Breast epithelium (tissue), 4 donors: ENCODE measurements around the gene PARP3. TPM values are rescaled to one million over a fixed set of nuclear protein-coding genes. Genes with fewer than 3 reads are reported as not detected.
A peak's percentile ranks its signal among the peaks of the same experiment; 100 is the strongest.

Source experiments
- DNase-seq, 2 donors: peaks; one replicate each; pipeline ENCODE4 v3.0.0-alpha.2; 2019; ENCODE audit warnings: low spot score in 2 of 2
- H3K27ac ChIP-seq, 2 donors: fragments of 200-600 bp; sonication (generic) in 1 of 2; one replicate each; pipeline ENCODE4 v1.5.1; 2016 to 2019; ENCODE audit warnings: mild to moderate bottlenecking in 1 of 2
- H3K27me3 ChIP-seq, 2 donors: fragments of 200-600 bp; sonication (generic) in 1 of 2; one replicate each; pipeline versions ENCODE4 v1.5.1 to v1.6.0; 2017 to 2019; ENCODE audit warnings: control low read depth in 1 of 2, mild to moderate bottlenecking in 1 of 2
- H3K36me3 ChIP-seq: fragments of 200-600 bp; one replicate; pipeline ENCODE4 v1.5.1; 2019
- H3K4me1 ChIP-seq, 2 donors: fragments of 200-600 bp; sonication (generic); one replicate each; pipeline ENCODE4 v1.5.1; 2016 to 2019; ENCODE audit warnings: control low read depth in 1 of 2
- H3K4me3 ChIP-seq, 3 donors: fragments of 200-600 bp; sonication (generic); 1 replicate in 2 of 3; 2 replicates in 1 of 3; pipeline ENCODE4 v1.5.1; 2016 to 2019; ENCODE audit warnings: mild to moderate bottlenecking in 3 of 3, moderate library complexity in 2 of 3
- H3K9me3 ChIP-seq, 2 donors: fragments of 200-600 bp; sonication (generic) in 1 of 2; one replicate each; pipeline ENCODE4 v1.5.1; 2016 to 2019; ENCODE audit warnings: control low read depth in 1 of 2
- POLR2A ChIP-seq: fragments of 450-650 bp; IDR thresholded peaks from one replicate; pipeline ENCODE4 v1.6.1; 2016; ENCODE audit warnings: antibody characterized with exemption, mild to moderate bottlenecking, moderate library complexity
- POLR2AphosphoS5 ChIP-seq, 3 donors: sonication (generic); formaldehyde crosslinking; IDR thresholded peaks; one replicate each; pipeline ENCODE4 v1.6.1; 2017; ENCODE audit warnings: antibody characterized with exemption in 3 of 3
- intact Hi-C: fragments of 100-400 bp; cut with DNase I; formaldehyde crosslinking; loops from one replicate; pipeline ENCODE4 v1.15.1; 2023; ENCODE audit warnings: low total_unique reads
- total RNA-seq, 3 donors: library from RNA; depleted of rRNA; stranded (reverse); fragments of >200 nt; gene quantifications; one replicate each; pipeline ENCODE4 v1.1.0, GENCODE V29; 2016
- TF ChIP-seq, protein P1 (sequence below), 3 donors: fragments of 450-650 bp; IDR thresholded peaks; one replicate each; pipeline ENCODE4 v1.5.1; 2016 to 2017; ENCODE audit warnings: antibody characterized with exemption in 3 of 3, mild to moderate bottlenecking in 3 of 3, moderate library complexity in 3 of 3

PARP3 gene
- total RNA-seq, 3 donors from 2014 or later, result 21.4 to 33.6 (median 31.8) TPM

DNA sequence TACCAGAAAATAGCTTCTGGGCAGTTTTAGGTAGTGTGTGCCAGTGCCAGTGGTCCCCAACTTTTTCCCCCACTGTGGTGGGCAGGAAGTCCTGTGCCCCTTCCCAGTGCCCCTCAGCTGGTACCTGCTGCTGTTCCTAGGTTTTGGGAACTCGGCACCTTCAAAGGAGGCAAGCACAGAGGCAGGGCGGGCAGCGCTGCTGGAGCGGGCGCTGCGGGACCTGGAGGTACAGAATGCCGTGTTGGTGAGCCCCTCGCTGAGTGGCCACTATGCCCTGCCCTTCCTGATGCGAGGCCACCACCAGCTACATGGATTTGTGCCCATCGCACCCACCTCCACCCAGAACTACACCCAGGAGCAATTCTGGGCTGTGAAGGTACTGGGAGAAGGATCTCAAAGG, 38.1 kb downstream of the PARP3 start:
- TF ChIP-seq POLR2A (no peak), POLR2AphosphoS5 (IDR thresholded peaks at IDR 0.05) (no peak)
- TF ChIP-seq, protein P1, sequence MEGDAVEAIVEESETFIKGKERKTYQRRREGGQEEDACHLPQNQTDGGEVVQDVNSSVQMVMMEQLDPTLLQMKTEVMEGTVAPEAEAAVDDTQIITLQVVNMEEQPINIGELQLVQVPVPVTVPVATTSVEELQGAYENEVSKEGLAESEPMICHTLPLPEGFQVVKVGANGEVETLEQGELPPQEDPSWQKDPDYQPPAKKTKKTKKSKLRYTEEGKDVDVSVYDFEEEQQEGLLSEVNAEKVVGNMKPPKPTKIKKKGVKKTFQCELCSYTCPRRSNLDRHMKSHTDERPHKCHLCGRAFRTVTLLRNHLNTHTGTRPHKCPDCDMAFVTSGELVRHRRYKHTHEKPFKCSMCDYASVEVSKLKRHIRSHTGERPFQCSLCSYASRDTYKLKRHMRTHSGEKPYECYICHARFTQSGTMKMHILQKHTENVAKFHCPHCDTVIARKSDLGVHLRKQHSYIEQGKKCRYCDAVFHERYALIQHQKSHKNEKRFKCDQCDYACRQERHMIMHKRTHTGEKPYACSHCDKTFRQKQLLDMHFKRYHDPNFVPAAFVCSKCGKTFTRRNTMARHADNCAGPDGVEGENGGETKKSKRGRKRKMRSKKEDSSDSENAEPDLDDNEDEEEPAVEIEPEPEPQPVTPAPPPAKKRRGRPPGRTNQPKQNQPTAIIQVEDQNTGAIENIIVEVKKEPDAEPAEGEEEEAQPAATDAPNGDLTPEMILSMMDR (IDR thresholded peaks at IDR 0.05), result no peak
- H3K27me3 ChIP-seq, result no peaks in the 10 kb centered on the region
- H3K4me1 ChIP-seq, result peaks cover 4 to 17% of the 10 kb centered on the region in 2 donors
- no peaks in the 10 kb centered on the region for H3K9me3 ChIP-seq
- H3K36me3 ChIP-seq, result no peaks in the 10 kb centered on the region
- intact Hi-C loops, result no loop called here
- peak overlapping the region in 1 of 2 donors; percentile 30 for H3K27ac ChIP-seq
- DNase-seq, result no peak
- H3K4me3 ChIP-seq, result no peak overlapping the region

DNA sequence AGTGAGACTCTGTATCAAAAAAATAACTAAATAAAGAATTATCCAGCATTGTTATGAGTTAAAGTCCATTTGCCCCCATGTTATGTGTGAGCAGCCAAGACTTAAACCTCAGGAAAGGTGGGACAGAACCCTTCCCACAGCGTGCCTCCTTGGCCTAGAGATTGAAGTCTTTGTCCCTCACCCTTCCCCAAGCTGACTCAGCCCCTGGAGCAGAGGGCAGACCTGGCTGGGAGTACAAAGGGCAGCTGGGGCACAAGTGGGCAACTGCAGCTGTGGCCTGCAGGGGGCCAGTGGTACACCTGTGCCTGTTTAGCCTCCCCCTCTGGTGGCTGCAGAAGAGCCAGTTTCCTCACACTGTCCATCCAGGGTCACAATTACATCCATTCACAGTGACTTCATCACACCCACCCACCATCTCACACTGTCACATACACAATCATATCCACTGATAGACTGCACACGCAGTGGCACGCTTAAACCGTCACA, 40.2 kb downstream of the PARP3 start:
- Histone ChIP-seq H3K4me3 (peak overlapping the region; percentile 52 to 74 (median 69)), H3K27ac (peak overlapping the region; percentile 95 to 97), H3K9me3 (no peaks in the 10 kb centered on the region), H3K4me1 (peaks cover 4 to 17% of the 10 kb centered on the region in 2 donors), H3K27me3 (no peaks in the 10 kb centered on the region), H3K36me3 (no peaks in the 10 kb centered on the region)
- intact Hi-C loops, result no loop called here
- TF ChIP-seq, protein P1 (IDR thresholded peaks at IDR 0.05), result peak in 2 of 3 donors; percentile 35 to 36
- no peak for TF ChIP-seq POLR2AphosphoS5 (IDR thresholded peaks at IDR 0.05)
- DNase-seq, result no peak

DNA sequence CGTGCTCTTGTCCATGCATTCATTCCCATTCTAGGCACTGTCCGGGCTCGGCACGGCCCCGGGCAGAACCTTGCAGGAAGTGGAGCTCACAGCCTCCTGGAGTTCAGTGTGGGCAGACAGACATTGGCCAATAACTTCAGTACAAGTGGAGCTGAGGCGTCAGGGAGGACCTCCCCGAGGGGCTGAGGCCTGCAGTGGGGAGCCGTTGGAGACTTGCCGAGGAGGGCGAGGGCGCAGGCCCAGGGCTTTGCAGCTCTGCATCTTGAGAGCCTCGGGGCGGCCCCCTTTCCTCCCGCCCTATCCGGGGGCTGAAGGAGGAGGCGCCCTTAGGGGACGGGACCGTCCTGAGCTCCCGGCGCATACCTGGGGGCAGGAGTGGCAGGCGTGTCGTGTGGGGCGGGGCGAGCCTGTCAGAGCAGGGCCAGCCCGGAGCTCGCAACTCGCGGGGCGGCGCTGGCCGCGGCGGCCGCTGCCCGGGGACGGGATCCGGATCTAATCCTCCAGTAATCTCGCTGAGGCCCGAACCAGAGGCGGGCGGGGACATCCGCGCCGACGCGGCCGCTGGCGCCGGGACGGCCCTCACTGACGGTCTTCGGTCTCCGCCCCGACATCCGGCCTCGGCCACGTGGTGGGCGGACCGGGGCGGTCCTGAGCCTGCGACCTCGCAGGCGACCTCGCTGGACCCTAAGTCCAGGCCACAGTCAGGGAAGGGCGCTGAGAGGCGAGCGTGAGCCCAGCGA, 40.8 kb downstream of the PARP3 start, which contains the start of gene ACY1:
Gene ACY1, plus strand, starts transcription at position 698 of the 740 bp plus-strand sequence. CDS start 530 bp downstream, outside the sequence.
- intact Hi-C loops, result no loop called here
- Histone ChIP-seq H3K27ac (peak within 1 kb of the TSS; percentile 95 to 97), H3K9me3 (no peaks in the 10 kb centered on the region), H3K4me1 (peaks cover 4 to 17% of the 10 kb centered on the region in 2 donors), H3K36me3 (no peaks in the 10 kb centered on the region), H3K4me3 (peak within 1 kb of the TSS; percentile 52 to 74 (median 69)), H3K27me3 (no peaks in the 10 kb centered on the region)
- TF ChIP-seq, protein P1 (IDR thresholded peaks at IDR 0.05), result peak in 1 of 3 donors; percentile 6
- TF ChIP-seq POLR2A (no peak), POLR2AphosphoS5 (IDR thresholded peaks at IDR 0.05) (peak; percentile 42 to 69 (median 59))
- peak; percentile 79 to 80 for DNase-seq

DNA sequence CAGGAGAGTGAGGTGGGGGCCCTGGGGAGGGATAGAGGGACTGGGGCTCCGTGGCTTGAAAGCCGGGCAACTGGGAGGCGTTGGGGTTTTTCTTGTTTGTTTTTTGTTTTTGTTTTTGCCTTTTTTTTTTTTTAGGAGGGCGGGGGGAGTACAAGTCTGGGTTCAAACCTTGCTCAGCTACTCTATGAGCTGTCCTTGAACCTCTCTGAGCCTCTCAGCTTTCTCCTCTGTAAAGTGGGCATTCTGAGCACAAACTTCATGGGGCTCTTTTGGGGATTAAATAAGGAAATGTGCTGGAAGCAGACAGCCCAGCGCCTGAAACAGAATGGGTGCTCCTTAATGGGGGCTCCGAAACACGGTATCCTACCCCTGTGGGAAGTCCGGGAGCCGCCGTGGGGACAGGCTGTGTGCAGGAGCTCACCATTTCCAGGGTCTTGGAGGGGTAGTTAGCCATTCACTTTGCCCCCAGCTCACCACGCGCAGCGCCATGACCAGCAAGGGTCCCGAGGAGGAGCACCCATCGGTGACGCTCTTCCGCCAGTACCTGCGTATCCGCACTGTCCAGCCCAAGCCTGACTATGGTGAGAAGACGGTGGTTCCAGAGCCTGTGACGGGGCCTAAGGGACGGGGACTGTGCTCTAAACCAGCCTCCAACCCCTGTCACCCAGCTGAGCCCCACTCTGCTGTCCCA, 41.6 kb downstream of the PARP3 start:
- Histone ChIP-seq H3K27ac (peak overlapping the region; percentile 95 to 97), H3K4me1 (peaks cover 4 to 17% of the 10 kb centered on the region in 2 donors), H3K4me3 (peak overlapping the region; percentile 52 to 74 (median 69)), H3K9me3 (no peaks in the 10 kb centered on the region), H3K27me3 (no peaks in the 10 kb centered on the region), H3K36me3 (no peaks in the 10 kb centered on the region)
- TF ChIP-seq, protein P1 (IDR thresholded peaks at IDR 0.05), result no peak
- TF ChIP-seq POLR2AphosphoS5 (IDR thresholded peaks at IDR 0.05) (no peak), POLR2A (no peak)
- no peak for DNase-seq
- intact Hi-C loops, result no loop called here

DNA sequence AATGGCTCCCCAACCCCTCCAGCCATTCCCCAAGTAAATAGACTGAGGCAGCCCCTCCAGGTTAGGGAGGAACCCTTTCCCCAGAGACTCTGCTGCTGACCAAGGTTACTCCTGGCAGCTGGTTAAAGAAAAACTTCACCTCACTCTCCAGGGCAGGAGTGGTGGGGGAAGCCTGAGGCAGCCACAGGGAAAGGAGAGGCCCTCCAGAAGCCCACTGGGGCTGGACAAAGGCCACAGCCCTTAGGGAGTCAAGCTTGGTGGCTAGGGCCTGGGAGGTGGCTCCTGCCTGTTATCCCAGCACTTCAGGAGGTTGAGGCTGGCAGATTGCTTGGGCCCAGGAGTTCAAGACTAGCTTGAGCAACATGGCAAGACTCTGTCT, 42.1 kb downstream of the PARP3 start:
- peak overlapping the region in 1 of 3 donors; percentile 74 for H3K4me3 ChIP-seq
- TF ChIP-seq POLR2A (no peak), POLR2AphosphoS5 (IDR thresholded peaks at IDR 0.05) (no peak)
- TF ChIP-seq, protein P1 (IDR thresholded peaks at IDR 0.05), result no peak
- no peaks in the 10 kb centered on the region for H3K36me3 ChIP-seq
- no peaks in the 10 kb centered on the region for H3K27me3 ChIP-seq
- peak overlapping the region; percentile 95 to 97 for H3K27ac ChIP-seq
- DNase-seq, result no peak
- intact Hi-C loops, result no loop called here
- peaks cover 4 to 17% of the 10 kb centered on the region in 2 donors for H3K4me1 ChIP-seq
- no peaks in the 10 kb centered on the region for H3K9me3 ChIP-seq
